Natural killer cell (primary cell): ENCODE data around the gene SUSD3. TPM values are rescaled to one million over a fixed set of nuclear protein-coding genes. Genes with fewer than 3 reads are reported as not detected.

Source experiments
- ATAC-seq, 3 donors: fragments of 150-1000 bp in 2 of 3; fragments of 200-7000 bp in 1 of 3; cut with Tn5 transposase; 1 replicate in 1 of 3; 2 replicates in 2 of 3; pipeline ENCODE4 v1.10.0; 2021; ENCODE audit warnings: mild to moderate bottlenecking in 2 of 3, moderate library complexity in 2 of 3
- DNase-seq, 2 donors: peaks; one replicate each; pipeline versions ENCODE4 v3.0.0 to v3.0.0-alpha.2; 2013 to 2021; ENCODE audit warnings: mixed read lengths in 1 of 2
- H3K27ac ChIP-seq: one replicate; pipeline ENCODE4 v1.5.1; 2013; ENCODE audit warnings: mild to moderate bottlenecking, low read length
- H3K27me3 ChIP-seq: one replicate; pipeline ENCODE4 v1.6.1; 2013; ENCODE audit warnings: low read length; ENCODE audit not compliant: control insufficient read depth, insufficient read depth
- H3K36me3 ChIP-seq: one replicate; pipeline ENCODE4 v1.6.1; 2013; ENCODE audit warnings: low read length; ENCODE audit not compliant: control insufficient read depth, insufficient read depth
- H3K4me1 ChIP-seq: one replicate; pipeline ENCODE4 v1.6.1; 2013; ENCODE audit warnings: low read length; ENCODE audit not compliant: control insufficient read depth, insufficient read depth
- H3K4me3 ChIP-seq: one replicate; pipeline ENCODE4 v1.5.1; 2013; ENCODE audit warnings: low read length
- H3K9me3 ChIP-seq: one replicate; pipeline ENCODE4 v1.6.1; 2013; ENCODE audit warnings: low read length; ENCODE audit not compliant: control insufficient read depth, insufficient read depth
- H3K27ac Mint-ChIP-seq, 2 donors: one replicate each; pipeline ENCODE4 v1.8.0; 2022; ENCODE audit warnings: mild to moderate bottlenecking in 2 of 2, mixed read lengths in 2 of 2, moderate library complexity in 1 of 2
- H3K27me3 Mint-ChIP-seq, 2 donors: one replicate each; pipeline ENCODE4 v1.8.0; 2022; ENCODE audit warnings: low read depth in 2 of 2, mixed read lengths in 2 of 2
- H3K36me3 Mint-ChIP-seq: one replicate; pipeline ENCODE4 v1.8.0; 2022; ENCODE audit warnings: mixed read lengths
- H3K4me1 Mint-ChIP-seq, 2 donors: one replicate each; pipeline ENCODE4 v1.8.0; 2022; ENCODE audit warnings: mixed read lengths in 2 of 2
- H3K4me3 Mint-ChIP-seq: one replicate; pipeline ENCODE4 v1.8.0; 2022; ENCODE audit warnings: mild to moderate bottlenecking, moderate library complexity, mixed read lengths
- H3K9me3 Mint-ChIP-seq, 2 donors: one replicate each; pipeline ENCODE4 v1.8.0; 2022; ENCODE audit warnings: mixed read lengths in 2 of 2
- CTCF ChIP-seq: fragments of 200-600 bp; IDR thresholded peaks from one replicate; pipeline ENCODE4 v1.8.0; 2022; ENCODE audit warnings: antibody characterized with exemption
- WGBS: methylation state at CpG from one replicate; pipeline ENCODE4 v1.1.7; 2013; ENCODE audit warnings: missing lambda C conversion rate; ENCODE audit not compliant: insufficient coverage; 5-methylcytosine and 5-hydroxymethylcytosine counted together
- intact Hi-C: fragments of 100-400 bp; cut with micrococcal nuclease; formaldehyde crosslinking; loops from one replicate; pipeline ENCODE4 v1.14.2; 2022
- total RNA-seq, 4 donors: library from RNA; stranded (reverse); fragments of 120-200 nt in 1 of 4; gene quantifications; one replicate each; pipeline versions ENCODE4 v1.2.3 to v1.2.4, GENCODE V29; 2013 to 2022

Gene SUSD3
- total RNA-seq, 3 donors from 2014 or later (not counting 1 experiment from before 2014, with no cell fraction given) = 1.2 to 2.1 (median 1.8) TPM

- WGBS = 92% methylated on average over 5 of the region's 5 CpGs
- no peaks in the 10 kb centered on the region for H3K9me3 Mint-ChIP-seq
- H3K27ac Mint-ChIP-seq = no peak overlapping the region
- Histone ChIP-seq H3K4me1 (peaks cover 20% of the 10 kb centered on the region), H3K36me3 (peaks cover 3% of the 10 kb centered on the region), H3K4me3 (no peak overlapping the region), H3K27me3 (no peaks in the 10 kb centered on the region), H3K27ac (no peak overlapping the region), H3K9me3 (peaks cover 3% of the 10 kb centered on the region)
- H3K27me3 Mint-ChIP-seq = peaks cover 0 to 10% of the 10 kb centered on the region in 2 donors
- no peak for TF ChIP-seq CTCF
- no peak overlapping the region for H3K4me3 Mint-ChIP-seq
- no peak for ATAC-seq
- no peak for DNase-seq
- peaks cover 8 to 20% of the 10 kb centered on the region in 2 donors for H3K4me1 Mint-ChIP-seq
- intact Hi-C loops = no loop called here
- H3K36me3 Mint-ChIP-seq = no peaks in the 10 kb centered on the region
Observed at GRCh38 chr9:93089024-93089423, 30.5 kb downstream of the SUSD3 start.

GRCh38 chr9:93089481-93089991, 31.0 kb downstream of the SUSD3 start:
- ATAC-seq (no peak), DNase-seq (no peak)
- H3K36me3 Mint-ChIP-seq = no peaks in the 10 kb centered on the region
- no peak overlapping the region for H3K4me3 ChIP-seq
- WGBS = 98% methylated on average over 12 of the region's 12 CpGs
- peaks cover 3% of the 10 kb centered on the region for H3K36me3 ChIP-seq
- H3K4me3 Mint-ChIP-seq = no peak overlapping the region
- H3K4me1 Mint-ChIP-seq = peaks cover 9 to 25% of the 10 kb centered on the region in 2 donors
- H3K27ac Mint-ChIP-seq = no peak overlapping the region
- no peak overlapping the region for H3K27ac ChIP-seq
- peaks cover 25% of the 10 kb centered on the region for H3K4me1 ChIP-seq
- H3K9me3 ChIP-seq = peaks cover 3% of the 10 kb centered on the region
- H3K27me3 Mint-ChIP-seq = peaks cover 0 to 10% of the 10 kb centered on the region in 2 donors
- TF ChIP-seq CTCF = no peak
- H3K9me3 Mint-ChIP-seq = no peaks in the 10 kb centered on the region
- H3K27me3 ChIP-seq = no peaks in the 10 kb centered on the region
- intact Hi-C loops = no loop called here

GRCh38 chr9:93090091-93090655, 31.7 kb downstream of the SUSD3 start:
- H3K4me1 Mint-ChIP-seq = peaks cover 9 to 31% of the 10 kb centered on the region in 2 donors
- WGBS = 93% methylated on average over 6 of the region's 8 CpGs
- Histone ChIP-seq H3K27me3 (no peaks in the 10 kb centered on the region), H3K4me1 (peaks cover 31% of the 10 kb centered on the region), H3K4me3 (no peak overlapping the region), H3K27ac (no peak overlapping the region), H3K9me3 (peaks cover 3% of the 10 kb centered on the region), H3K36me3 (no peaks in the 10 kb centered on the region)
- DNase-seq (no peak), ATAC-seq (no peak)
- no peak overlapping the region for H3K27ac Mint-ChIP-seq
- H3K4me3 Mint-ChIP-seq = no peak overlapping the region
- no peak for TF ChIP-seq CTCF
- no peaks in the 10 kb centered on the region for H3K36me3 Mint-ChIP-seq
- no peaks in the 10 kb centered on the region for H3K9me3 Mint-ChIP-seq
- intact Hi-C loops = no loop called here
- peaks cover 0 to 10% of the 10 kb centered on the region in 2 donors for H3K27me3 Mint-ChIP-seq

- peaks cover 9 to 31% of the 10 kb centered on the region in 2 donors for H3K4me1 Mint-ChIP-seq
- no peak for TF ChIP-seq CTCF
- H3K9me3 Mint-ChIP-seq = no peaks in the 10 kb centered on the region
- no peak overlapping the region for H3K27ac ChIP-seq
- ATAC-seq = no peak
- H3K4me3 ChIP-seq = no peak overlapping the region
- H3K27me3 Mint-ChIP-seq = peaks cover 0 to 10% of the 10 kb centered on the region in 2 donors
- WGBS = 96% methylated on average over 4 of the region's 4 CpGs
- intact Hi-C loops = no loop called here
- H3K4me3 Mint-ChIP-seq = no peak overlapping the region
- no peaks in the 10 kb centered on the region for H3K27me3 ChIP-seq
- no peak overlapping the region for H3K27ac Mint-ChIP-seq
- no peaks in the 10 kb centered on the region for H3K36me3 ChIP-seq
- H3K9me3 ChIP-seq = no peaks in the 10 kb centered on the region
- DNase-seq = no peak
- no peaks in the 10 kb centered on the region for H3K36me3 Mint-ChIP-seq
- peaks cover 32% of the 10 kb centered on the region for H3K4me1 ChIP-seq
Observed at GRCh38 chr9:93091056-93091452, 32.6 kb downstream of the SUSD3 start.
